GM12872 (cell line): Measurements from ENCODE around the gene HES4.
A peak's percentile ranks its signal among the peaks of the same experiment; 100 is the strongest.

Experiments
- TF ChIP-seq, protein P1 (sequence below): IDR thresholded peaks from 3 replicates; pipeline ENCODE4 v1.5.1; 2011; ENCODE audit warnings: low read depth, mild to moderate bottlenecking, low read length, moderate library complexity; ENCODE audit not compliant: insufficient read depth

The HES4 gene

DNA sequence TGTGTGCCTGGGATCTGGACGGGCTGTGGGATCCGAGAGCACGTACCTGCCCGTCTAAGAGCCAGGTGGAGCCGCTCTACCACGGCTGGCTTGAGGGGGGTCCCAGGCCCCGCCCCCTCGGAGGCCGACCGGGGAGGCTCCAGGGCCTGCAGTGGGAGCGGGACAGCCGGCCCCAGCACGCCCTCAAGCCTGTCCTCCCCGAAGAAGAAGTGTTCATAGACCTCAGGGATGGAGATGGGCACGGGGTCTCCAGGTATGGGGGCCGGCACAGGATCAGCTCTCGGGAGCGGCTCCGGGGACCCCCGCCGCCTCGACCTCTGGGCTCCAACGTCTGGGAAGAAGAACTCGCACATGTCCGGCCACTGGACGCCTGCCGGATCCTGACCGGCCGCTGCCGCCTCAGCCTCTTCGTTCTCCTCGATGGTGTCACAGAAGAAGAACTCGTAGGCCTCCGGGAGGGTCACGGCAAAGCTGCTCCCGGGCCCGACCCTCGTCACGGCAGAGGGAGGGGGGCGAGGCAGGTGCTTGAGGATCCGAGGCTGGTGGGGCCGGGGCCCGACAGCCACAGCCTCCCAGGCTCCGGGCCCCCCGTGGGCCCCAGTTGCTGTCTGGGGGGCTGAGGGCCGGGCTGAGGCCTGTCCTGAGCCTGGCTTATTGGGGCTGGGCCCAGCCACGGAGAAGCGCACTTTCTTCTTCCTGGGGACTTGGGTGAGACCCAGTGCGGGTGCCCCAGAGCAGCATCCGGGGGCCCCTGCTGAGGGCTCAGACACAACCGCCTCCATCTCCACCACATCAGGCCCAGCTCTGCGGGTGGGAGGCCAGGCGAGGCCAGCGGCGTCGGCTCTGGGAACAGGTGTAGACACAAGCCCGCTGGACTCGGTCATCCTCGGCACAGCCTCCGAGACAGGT lies 20.8 kb downstream of the HES4 start:
- TF ChIP-seq, protein P1, sequence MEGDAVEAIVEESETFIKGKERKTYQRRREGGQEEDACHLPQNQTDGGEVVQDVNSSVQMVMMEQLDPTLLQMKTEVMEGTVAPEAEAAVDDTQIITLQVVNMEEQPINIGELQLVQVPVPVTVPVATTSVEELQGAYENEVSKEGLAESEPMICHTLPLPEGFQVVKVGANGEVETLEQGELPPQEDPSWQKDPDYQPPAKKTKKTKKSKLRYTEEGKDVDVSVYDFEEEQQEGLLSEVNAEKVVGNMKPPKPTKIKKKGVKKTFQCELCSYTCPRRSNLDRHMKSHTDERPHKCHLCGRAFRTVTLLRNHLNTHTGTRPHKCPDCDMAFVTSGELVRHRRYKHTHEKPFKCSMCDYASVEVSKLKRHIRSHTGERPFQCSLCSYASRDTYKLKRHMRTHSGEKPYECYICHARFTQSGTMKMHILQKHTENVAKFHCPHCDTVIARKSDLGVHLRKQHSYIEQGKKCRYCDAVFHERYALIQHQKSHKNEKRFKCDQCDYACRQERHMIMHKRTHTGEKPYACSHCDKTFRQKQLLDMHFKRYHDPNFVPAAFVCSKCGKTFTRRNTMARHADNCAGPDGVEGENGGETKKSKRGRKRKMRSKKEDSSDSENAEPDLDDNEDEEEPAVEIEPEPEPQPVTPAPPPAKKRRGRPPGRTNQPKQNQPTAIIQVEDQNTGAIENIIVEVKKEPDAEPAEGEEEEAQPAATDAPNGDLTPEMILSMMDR: no peak

DNA sequence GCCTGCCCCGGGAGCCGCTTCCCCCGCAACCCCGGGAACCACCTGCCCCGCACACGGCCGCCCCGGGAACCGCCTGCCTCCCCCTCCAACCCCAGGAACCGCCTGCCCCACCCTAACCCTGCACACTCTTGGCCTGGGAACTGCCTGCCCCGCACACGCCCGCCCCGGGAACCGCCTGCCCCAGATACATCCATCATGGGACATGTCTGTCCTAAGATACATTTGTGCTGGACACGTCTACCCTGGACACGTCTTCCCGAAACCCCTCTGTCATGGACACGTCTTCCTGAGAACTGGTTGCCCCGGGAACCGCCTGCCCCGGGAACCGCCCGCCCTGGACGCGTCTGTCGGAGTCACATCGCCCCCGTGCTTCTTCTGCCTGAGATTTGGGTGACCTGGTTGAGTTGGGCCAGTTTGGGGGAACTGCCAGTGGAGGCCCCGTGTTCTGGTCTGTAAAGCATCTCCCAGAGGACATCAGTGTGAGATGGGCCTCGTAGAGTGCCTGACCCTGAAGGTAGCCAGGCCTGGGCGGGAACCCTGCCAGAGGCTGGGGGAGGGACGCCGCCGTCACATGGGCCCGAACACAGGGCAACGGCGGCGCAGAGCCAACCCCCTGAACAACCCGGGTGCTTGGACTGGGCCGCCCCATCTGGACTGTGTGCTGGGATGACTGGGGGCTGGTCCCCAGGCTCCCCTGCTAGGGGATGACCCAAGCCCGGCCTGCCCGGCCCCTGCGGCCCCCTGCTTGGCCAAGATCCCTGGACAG lies 21.6 kb downstream of the HES4 start:
- TF ChIP-seq, protein P1: no peak

DNA sequence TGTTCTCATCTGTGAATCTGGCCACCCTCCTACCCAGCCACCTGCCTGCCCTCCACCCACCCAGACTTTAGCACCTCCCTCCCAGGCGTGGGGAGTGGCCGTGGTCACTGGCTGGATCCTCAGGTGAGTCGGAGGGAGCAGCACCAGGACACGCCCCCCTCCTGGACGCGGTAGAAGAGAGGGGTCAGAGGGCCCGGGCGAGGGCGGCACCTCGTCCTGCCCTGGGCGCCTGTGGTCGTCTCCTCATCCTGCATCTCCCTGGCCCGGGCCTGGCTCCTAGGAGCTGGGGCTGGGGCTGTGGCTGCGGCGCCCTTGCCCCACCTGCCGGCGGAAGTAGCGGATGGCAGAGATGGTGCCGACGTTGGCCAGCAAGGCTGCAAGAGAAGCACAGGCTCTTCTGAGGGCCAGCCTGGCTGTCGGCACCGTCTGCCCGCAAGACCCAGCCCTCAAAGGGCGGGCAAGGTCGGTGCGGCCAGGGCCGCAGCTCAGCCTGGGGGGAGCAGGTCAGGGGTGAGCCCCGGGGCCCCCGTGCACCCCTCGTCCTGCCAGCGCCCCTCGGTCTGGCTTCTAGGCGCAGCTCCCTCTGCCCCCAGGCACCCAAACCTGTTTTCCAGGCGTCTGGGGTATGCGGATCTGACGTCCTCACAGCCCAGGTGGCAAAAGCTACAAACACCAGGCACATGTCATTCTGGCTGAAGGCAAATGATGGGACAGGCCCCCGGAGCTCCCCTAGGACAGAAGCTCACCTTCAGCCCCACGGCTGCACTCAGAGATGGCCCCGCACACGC lies 23.8 kb downstream of the HES4 start:
- TF ChIP-seq, protein P1: peak; percentile 63

DNA sequence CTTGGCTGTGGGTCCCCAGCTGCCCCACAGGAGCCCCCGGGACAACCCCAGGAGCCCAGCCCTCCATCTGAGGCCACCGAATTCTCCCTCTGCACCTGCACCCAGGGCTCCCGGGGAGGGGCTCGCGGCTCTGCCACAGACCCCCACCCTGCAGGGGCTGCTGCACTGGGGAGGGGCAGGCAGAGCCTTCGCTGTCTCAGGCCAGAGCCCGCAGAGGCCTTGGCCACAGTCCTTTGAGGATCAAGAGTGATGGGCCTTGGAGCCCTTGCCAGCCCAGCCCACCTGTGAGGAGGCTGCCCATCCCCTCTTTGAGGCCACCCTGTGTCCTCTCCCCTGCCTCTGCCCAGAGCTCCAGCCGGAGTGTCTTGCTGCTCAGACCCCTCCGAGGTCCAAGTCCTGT lies 24.5 kb downstream of the HES4 start:
- TF ChIP-seq, protein P1: no peak

DNA sequence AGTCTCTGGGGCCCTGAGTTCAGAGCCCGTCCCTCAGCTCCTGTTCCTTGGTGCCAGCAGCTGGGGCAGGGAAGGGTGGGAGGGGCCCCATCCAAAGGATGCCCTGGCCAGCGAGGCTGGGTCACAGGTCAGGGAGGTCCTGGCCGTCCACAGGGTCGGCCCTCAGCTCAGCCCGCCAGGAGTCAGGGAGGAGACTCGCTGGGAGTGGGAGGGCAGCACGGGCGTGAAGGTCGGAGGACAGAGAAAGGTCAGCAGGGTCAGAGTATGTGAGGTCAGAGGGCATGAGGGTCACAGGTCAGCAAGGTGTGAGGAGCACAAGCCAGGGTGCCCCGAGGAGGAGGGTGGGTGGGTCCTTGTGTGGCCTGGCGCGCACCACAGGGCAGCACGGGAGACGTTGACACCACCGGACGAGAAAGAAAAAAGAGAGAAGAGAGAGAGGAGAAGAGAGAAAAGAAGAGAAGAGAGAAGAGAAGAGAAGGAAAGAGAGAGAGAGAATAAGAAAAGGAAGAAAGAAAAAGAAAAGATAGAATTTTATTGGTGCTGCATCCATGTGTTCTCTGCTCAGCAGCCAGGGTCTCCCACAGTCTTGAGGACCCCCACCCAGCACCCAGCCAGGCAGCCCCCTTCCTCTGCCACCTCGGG lies 25.1 kb downstream of the HES4 start:
- TF ChIP-seq, protein P1: no peak

DNA sequence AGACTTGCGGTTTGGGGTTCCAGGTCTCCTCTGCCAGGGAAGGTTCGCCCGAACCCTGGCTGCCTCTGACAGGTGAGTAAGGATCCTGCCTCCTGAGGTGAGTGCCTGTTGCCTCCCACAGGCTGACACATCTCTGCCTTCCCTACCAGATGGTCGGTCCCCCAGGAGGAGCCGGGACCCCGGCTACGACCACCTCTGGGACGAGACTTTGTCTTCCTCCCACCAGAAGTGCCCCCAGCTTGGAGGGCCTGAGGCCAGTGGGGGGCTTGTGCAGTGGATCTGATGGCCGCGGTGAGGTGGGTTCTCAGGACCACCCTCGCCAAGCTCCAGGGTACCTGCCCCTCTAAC lies 25.6 kb downstream of the HES4 start:
- TF ChIP-seq, protein P1: no peak
